ENCODE measurements around the gene JAK1.
A peak's percentile ranks its signal among the peaks of the same experiment; 100 is the strongest.

The JAK1 gene

DNA sequence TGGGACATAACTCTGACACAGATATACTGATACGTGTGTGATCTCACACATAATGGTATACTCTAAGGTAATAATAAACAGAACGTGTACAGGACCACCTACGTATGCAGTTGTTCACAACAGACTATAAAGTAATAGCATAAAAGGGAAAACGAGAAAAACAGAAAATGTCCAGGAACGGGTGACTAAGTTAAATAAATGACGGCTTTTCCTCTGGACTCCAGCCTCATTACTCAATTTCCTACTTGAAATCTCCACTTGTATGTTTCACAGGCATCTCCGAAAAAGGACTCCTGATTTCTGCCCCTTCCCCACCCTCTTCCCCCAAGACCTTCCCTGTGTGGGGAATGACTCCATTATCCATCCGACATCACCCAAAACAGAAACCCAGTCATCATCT, 95.1 kb downstream of the JAK1 start:
- no peak for TF ChIP-seq CTCF (conservative IDR thresholded peaks at IDR 0.05; ENCODE audit: low read length)
- no peak overlapping the region for H3K4me3 ChIP-seq (ENCODE audit: low read length)
- no peak for DNase-seq (ENCODE audit: low read depth)

DNA sequence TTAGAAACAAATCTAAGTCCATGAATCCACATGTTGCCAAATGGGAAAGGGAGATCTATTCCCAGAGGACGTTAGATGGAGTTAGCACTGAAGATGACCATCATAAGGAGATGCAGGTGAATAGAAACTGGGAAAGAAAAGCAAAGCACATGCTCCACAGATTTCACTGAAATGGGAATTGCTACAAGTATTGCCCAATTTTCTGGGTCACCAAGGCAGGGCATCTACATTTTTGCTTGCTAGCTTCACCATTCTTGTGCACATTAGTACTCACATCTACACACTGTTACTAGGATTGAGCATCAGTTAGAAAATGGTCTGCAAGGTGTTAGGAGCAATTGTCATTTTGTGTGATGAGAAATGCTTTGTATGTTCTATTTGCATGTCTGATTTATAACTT, 99.1 kb downstream of the JAK1 start:
- peak; percentile 41 for DNase-seq (ENCODE audit: low read depth)
- no peak for TF ChIP-seq CTCF (conservative IDR thresholded peaks at IDR 0.05; ENCODE audit: low read length)
- H3K4me3 ChIP-seq (ENCODE audit: low read length), result no peak overlapping the region

- no peak for TF ChIP-seq CTCF (conservative IDR thresholded peaks at IDR 0.05; ENCODE audit: low read length)
- DNase-seq (ENCODE audit: low read depth), result no peak
- H3K4me3 ChIP-seq (ENCODE audit: low read length), result no peak overlapping the region
These were observed 99.7 kb downstream of the JAK1 start for GRCh38 chr1:64866689-64867088.

DNA sequence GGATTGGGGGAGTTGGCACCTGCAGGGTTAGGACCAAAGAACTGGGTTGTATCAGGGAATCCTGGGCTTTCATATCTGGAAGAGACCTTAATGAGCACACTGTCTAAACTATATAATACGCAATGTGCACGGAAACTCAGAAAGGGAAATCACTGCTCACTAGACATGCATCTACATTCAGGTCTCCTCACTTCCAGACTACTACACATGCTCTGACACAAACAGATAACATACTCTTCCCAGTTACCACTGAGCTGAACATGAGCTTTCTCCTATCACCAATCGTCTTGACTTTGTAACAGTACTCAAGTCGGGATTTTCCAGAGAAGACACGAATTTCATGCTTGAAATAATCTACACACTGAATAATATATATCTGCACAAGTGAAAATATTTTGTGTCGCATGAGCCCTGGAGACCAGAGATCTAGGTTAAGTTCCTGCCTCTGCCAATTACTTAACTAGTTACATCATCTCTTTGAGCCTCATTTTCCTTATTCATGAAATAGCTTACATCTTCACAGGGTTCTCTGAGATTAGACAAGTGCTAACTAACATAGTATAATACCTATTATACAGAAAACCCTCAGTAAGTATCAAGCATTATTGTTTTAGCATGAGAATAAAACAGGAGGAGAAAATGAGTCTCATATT, 101.1 kb downstream of the JAK1 start:
- TF ChIP-seq CTCF (conservative IDR thresholded peaks at IDR 0.05; ENCODE audit: low read length), result no peak

DNA sequence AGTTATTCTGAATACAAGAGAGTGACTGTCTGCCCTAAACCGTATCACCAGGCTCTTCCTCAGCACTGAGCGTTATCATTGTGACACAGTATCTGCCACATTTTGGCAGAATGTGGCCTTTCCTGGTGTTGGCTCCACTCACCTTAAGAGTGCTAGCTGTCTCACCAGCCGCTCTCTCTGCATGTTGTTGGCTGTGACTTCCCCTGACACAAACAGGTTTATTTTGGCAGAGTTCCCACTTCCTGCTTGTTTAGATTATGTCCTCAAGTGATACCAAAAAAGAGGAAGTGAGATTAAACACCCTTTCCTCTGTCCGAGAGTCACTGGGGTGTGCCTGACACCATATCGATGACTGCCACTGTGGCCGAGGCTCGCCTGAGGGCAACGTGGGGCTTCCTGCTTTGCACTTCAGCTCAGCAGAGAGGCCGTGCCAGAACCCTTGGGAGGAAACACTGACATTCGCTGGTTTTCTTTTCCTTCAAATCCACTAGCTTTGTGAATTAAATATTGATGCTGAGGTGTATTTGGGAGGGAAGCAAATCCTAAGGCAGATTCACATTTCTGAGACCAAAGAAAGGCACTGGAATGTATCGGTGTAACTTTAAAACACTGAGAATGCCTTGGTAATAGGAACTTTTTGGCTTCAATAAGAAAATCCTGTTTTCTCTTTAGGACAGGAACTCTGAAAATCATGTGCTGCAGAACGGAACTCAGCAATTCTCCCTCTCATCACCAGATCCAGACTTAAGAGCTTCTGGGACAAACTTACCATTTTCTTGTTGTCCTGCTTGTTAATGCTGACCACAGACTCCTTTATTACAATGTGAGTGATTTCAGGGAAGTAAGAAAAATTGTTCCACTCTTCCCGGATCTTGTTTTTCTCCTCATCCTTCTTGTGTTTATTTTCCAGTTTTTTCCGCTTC, 102.1 kb downstream of the JAK1 start:
- no peak overlapping the region for H3K4me3 ChIP-seq (ENCODE audit: low read length)
- DNase-seq (ENCODE audit: low read depth), result no peak
- TF ChIP-seq CTCF (conservative IDR thresholded peaks at IDR 0.05; ENCODE audit: low read length), result no peak

More for the DNA sequence above, 101.1 kb downstream of the JAK1 start:
- no peak overlapping the region for H3K4me3 ChIP-seq (ENCODE audit: low read length)
- DNase-seq (ENCODE audit: low read depth), result no peak

GRCh38 chr1:64861611-64862010, 104.7 kb downstream of the JAK1 start:
- peak; percentile 44 for TF ChIP-seq CTCF (conservative IDR thresholded peaks at IDR 0.05; ENCODE audit: low read length)
- no peak overlapping the region for H3K4me3 ChIP-seq (ENCODE audit: low read length)
- peak; percentile 22 for DNase-seq (ENCODE audit: low read depth)

- H3K4me3 ChIP-seq (ENCODE audit: low read length), result no peak overlapping the region
- DNase-seq (ENCODE audit: low read depth), result no peak
- TF ChIP-seq CTCF (conservative IDR thresholded peaks at IDR 0.05; ENCODE audit: low read length), result no peak
These were observed 109.0 kb downstream of the JAK1 start for GRCh38 chr1:64857347-64857746.

All from AG10803 (cell line).